ENCODE results near the gene MED4. TPM values are rescaled to one million over a fixed set of nuclear protein-coding genes. Genes with fewer than 3 reads are reported as not detected.
"Not testable (repeated sequence)": the region's sequence is repeated elsewhere in the genome, so short reads cannot be mapped to it uniquely, and the experiment has no call there.

The MED4 gene
- total RNA-seq, 2 experiments from 2014 or later: 55.4 to 58.7 TPM

- ChIA-PET POLR2A (no interaction called here), CTCF (no interaction called here)
Observed at GRCh38 chr13:48108106-48108505, 13.2 kb upstream of the MED4 start.

- CTCF ChIA-PET: no interaction called here
- POLR2A ChIA-PET: no interaction called here
Observed at GRCh38 chr13:48097793-48098192, 2.9 kb upstream of the MED4 start.

DNA sequence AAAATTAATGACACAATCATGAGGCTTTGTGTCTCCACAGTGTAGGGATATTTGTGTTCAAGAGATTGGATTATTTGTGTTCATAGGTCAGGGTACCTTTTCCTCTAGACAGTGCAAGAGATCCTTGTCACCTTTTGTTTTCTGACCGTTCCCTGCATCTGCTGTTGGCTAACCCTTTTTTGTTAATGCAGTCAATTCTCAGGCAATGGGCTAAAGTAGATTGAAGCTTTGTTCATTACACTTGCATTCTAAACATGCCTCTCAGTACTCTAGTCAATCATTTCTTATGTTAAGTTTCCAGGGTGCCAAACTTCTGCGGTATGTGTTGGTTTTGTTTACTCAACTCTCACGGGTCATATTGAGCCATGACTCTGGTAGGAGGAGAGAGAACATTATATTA is 1.8 kb upstream of the MED4 start:
- ChIA-PET POLR2A (no interaction called here), CTCF (no interaction called here)

DNA sequence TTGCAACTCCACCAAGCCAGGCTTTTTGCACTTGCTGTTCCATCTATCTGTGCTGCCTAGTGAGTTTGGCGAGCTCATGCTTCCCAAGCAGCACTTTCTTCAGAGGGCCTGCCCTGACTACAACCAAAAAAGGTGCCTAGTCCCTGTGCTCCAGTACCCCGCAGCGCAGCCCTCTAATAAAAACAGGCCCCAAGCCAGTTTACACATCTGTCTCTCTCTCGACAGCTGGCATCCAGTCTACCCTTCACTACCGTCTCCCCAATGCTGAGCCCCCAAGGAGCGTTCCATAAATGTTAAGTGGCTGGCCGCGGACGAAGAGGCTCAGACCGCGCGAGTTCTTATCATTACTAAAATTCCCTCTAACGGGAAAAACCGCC is 512 bp downstream of the MED4 start:
- ChIA-PET CTCF (interaction anchor here (0.6 to 2.5 kb wide), 8 partner anchors 16 to 261 kb away, joined by 3 to 19 read pairs (median 3); partner anchors contain the start of gene NUDT15), POLR2A (interaction anchor here (0.8 to 1.2 kb wide), 2 partner anchors 57 to 1299 kb away, joined by 3 read pairs; partner anchors contain the start of gene NUDT15)

- POLR2A ChIA-PET: no interaction called here
- CTCF ChIA-PET: interaction anchor here (0.6 to 2.5 kb wide), 2 partner anchors 56 to 260 kb away, joined by 4 to 19 read pairs; partner anchors contain the start of gene NUDT15
Observed at GRCh38 chr13:48093588-48093987, 1.3 kb downstream of the MED4 start.

GRCh38 chr13:48086272-48086671 is 8.6 kb downstream of the MED4 start:
- CTCF ChIA-PET: no interaction called here
- POLR2A ChIA-PET: no interaction called here

GRCh38 chr13:48081739-48082138 is 13.2 kb downstream of the MED4 start:
- ChIA-PET CTCF (no interaction called here), POLR2A (no interaction called here)

GRCh38 chr13:48078251-48078656 is 16.6 kb downstream of the MED4 start:
- ChIA-PET CTCF (interaction anchor here (0.9 kb wide), 1 partner anchor 17 kb away, joined by 3 read pairs; the partner anchor contains the start of gene MED4), POLR2A (interaction anchor here (0.6 kb wide), 1 partner anchor 230 kb away, joined by 3 read pairs; no protein-coding TSS in a partner anchor)

DNA sequence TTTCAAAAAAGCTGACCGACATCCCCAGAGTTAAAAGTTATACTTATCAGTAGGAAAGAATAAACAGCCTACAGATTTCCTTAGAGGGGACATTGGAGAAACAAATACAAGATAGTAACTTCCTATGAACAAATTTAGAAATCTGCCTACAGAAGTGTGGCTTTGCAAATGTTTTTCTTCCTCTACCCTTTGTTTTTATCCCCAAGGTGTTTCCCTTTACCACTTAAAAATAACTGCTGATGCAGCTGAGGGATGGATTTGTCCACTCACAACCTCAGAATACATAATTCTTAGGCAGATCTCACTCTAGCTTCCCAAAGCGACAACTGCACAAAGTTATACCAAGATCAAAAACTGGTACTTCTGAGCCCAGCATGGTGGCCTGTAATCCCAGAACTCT is 20.9 kb downstream of the MED4 start:
- CTCF ChIA-PET: interaction anchor here (1.5 kb wide), 1 partner anchor 36 kb away, joined by 4 read pairs; no protein-coding TSS in a partner anchor
- POLR2A ChIA-PET: no interaction called here

DNA sequence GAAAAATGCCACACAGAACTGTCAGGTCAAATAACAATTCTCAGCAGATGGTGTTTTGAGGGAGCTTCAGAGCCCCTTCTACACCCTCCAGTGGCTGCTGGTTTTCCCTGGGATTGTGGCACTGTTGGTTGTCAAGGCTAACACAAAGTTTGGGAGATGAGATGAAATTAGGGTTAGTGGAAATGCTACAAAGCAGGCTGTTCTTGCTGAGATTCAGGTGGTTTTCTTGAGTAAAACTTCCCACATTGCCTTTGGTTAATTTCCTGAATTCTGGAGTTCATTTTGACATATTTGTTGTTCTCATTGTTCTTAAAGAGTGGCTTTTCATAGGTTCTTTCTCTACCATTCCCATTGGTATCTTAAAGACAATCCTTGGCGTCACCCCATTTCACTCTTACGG is 22.1 kb downstream of the MED4 start:
- ChIA-PET POLR2A (no interaction called here), CTCF (interaction anchor here (0.7 to 1.5 kb wide), 2 partner anchors 35 to 193 kb away, joined by 3 to 4 read pairs; no protein-coding TSS in a partner anchor)

DNA sequence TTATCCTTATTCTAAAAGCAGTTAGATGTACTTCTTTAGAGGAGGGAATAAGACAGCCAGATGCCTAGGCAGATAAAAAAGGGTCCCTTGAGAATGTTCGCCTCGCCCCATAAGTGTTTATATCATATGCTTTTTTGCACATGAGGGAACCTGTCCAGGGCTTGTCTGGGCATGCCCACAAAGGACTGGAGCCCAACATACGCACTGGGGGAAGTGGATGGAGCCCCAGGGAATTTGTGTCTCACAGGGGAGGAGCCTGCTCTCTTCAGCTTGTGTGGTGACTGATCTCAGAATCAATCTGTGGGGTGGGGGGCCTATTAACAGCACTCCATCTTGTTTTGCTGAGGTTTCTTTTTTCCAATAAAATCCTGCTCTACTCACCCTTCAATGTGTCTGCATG is 22.6 kb downstream of the MED4 start:
- CTCF ChIA-PET: interaction anchor here (0.7 kb wide), 1 partner anchor 193 kb away, joined by 3 read pairs; no protein-coding TSS in a partner anchor
- POLR2A ChIA-PET: no interaction called here

GRCh38 chr13:48070942-48071341 is 24.0 kb downstream of the MED4 start:
- POLR2A ChIA-PET: no interaction called here
- CTCF ChIA-PET: no interaction called here

DNA sequence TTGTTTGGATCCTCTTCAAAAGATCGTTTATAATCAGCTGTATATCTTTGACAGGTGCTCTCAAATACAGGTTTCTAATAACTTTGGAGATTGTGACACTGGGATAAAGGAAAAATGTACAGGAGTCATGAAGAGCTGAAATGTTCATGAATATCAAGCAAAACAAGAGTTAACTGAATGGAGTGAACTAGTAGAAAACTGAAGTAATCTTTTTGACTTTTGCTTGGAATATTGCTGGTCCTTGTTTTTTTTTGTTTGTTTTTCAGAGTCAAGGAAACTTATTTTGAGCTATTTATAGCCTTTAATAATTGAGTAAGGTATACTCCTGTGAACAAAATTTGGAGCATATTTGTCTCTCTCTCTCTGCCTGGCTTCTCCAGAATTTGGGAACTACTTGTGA is 25.3 kb downstream of the MED4 start:
- ChIA-PET CTCF (no interaction called here), POLR2A (no interaction called here)

GRCh38 chr13:48068952-48069351 is 26.0 kb downstream of the MED4 start:
- POLR2A ChIA-PET: no interaction called here
- CTCF ChIA-PET: no interaction called here

- POLR2A ChIA-PET: no interaction called here
- CTCF ChIA-PET: no interaction called here
Observed at GRCh38 chr13:48068036-48068435, 26.9 kb downstream of the MED4 start.

DNA sequence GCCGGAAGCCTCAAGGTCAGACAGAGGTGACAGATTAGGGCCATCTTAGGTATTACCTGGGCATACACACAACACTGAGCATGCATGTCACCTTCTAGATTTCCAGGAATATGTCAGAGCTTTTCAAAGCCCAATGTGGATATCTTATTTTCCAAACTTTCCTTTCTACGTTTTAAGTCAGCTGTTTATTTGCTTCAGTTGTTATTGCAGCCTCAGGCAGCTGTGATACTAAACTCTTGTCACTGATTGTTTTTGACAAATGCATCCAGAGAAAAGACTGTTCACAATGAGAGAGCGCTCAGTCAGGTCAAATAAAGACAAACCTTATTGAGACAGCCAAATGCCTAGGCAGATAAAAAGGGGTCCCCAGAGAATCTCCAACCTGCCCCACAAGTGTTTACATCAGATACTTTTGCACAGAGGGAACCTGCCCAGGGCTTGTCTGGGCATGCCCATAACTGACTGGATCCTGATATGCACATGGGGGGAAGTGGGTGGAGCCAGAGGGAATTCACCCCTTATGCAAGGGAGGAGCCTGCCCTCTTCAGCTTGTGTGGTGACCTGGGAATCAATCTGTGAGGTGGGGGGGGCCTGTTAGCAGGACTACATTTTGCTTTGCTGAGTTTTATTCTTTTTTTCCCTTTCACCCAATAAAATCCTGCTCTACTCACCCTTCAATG is 28.5 kb downstream of the MED4 start:
- ChIA-PET CTCF (no interaction called here), POLR2A (no interaction called here)

DNA sequence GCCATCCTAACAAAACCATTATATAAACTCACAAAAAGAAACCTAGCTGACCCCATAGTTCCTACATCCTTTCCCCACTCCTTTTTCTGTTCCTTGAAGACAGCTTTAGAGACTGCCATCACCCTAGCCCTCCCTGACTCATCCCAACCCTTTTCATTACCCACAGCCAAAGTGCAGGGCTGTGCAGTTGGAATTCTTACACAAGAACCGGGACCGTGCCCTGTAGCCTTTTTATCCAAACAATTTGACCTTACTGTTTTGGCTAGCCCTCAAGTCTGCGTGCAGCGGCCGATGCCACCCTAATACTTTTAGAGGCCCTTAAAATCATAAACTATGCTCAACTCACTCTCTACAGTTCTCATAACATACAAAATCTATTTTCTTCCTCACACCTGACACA is 35.0 kb downstream of the MED4 start:
- POLR2A ChIA-PET, CTCF ChIA-PET: not testable (repeated sequence)

DNA sequence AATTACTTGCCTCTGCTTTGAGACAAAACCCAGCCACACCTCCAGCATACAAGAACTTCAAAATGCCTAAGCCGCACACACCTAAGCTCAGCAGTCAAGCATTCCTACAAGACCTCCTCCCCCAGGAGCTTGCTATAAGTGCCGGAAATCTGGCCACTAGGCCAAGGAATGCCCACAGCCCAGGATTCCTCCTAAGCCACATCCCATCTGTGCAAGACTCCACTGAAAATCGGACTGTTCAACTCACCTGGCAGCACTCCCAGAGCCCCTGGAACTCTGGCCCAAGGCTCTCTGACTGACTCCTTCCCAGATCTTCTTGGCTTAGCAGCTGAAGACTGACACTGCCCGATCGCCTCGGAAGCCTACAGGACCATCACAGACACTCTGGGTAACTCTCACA is 36.4 kb downstream of the MED4 start:
- POLR2A ChIA-PET, CTCF ChIA-PET: not testable (repeated sequence)

DNA sequence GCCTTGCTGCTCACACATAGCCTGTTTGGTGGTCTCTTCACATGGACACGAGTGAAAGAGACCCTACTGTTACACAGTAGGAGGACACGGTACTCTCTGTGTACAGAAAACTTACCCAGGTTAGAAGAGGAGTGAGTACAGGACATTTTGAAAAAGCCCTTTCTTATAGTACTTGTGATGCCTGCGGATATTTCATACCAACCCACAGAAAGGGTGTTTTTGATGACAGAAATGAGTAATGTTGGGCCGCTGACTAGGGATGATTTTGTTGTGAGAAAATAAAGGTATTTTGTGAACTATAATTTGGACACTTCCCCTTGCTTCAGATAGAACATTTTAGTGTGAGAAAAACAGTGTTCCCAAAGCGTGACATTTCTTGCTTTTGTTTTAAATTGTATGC is 39.2 kb downstream of the MED4 start:
- ChIA-PET POLR2A (no interaction called here), CTCF (interaction anchor here (2.1 kb wide), 1 partner anchor 13 kb away, joined by 4 read pairs; no protein-coding TSS in a partner anchor)

DNA sequence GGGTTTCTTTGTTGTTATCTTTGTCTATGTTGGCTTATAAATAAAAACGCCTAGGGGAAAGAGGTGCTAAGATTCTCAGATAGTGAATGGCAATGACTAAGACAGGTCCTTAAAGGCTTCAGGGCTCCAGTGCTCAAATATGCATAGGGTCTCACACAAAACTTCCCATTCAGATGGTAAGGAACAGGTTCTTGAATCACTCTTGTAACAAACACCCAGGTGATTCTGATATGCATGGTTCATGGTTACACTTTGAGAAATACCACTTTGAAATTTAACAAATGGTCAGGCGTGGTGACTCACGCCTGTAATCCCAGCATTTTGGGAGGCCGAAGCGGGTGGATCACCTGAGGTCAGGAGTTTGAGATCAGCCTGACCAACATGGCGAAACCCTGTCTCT is 40.3 kb downstream of the MED4 start:
- POLR2A ChIA-PET: no interaction called here
- CTCF ChIA-PET: interaction anchor here (2.1 kb wide), 1 partner anchor 11 kb away, joined by 4 read pairs; no protein-coding TSS in a partner anchor

- CTCF ChIA-PET: no interaction called here
- POLR2A ChIA-PET: no interaction called here
Observed at GRCh38 chr13:48050550-48050949, 44.4 kb downstream of the MED4 start.
